Measurements from ENCODE around the gene METTL27.
"Not testable (repeated sequence)": the region's sequence is repeated elsewhere in the genome, so short reads cannot be mapped to it uniquely, and the experiment has no call there.

The METTL27 gene

GRCh38 chr7:73817121-73817520, 25.2 kb downstream of the METTL27 start:
- DNase-seq, result no peak

GRCh38 chr7:73815436-73815835, 26.9 kb downstream of the METTL27 start:
- DNase-seq, result no peak

GRCh38 chr7:73812996-73813395, 29.3 kb downstream of the METTL27 start:
- DNase-seq, result no peak

- DNase-seq, result peak; percentile 81
Measured at GRCh38 chr7:73811760-73812168, 30.6 kb downstream of the METTL27 start.

DNA sequence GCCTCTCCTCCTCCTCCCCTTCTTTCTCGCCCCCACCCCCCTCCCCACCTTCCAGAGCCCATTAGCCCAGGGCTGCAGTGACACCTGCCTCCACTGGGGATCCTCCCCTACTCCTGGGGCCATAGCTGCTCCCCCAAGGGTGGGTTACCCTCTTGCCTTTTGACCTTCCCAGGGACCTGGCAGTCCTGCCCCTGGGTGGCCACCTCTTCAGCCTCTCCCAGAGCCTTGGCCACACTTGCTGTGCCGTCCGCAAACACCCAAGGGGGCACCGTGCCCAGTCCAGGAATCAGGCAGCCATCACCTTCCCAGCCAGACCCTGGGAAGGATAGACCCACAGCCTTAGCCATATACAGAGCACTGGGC, 31.3 kb downstream of the METTL27 start:
- DNase-seq, result no peak

GRCh38 chr7:73809467-73809951, 32.8 kb downstream of the METTL27 start:
- no peak for DNase-seq

GRCh38 chr7:73802459-73802858, 39.9 kb downstream of the METTL27 start:
- DNase-seq, result no peak

- no peak for DNase-seq
Measured at GRCh38 chr7:73801577-73801976, 40.7 kb downstream of the METTL27 start.

DNA sequence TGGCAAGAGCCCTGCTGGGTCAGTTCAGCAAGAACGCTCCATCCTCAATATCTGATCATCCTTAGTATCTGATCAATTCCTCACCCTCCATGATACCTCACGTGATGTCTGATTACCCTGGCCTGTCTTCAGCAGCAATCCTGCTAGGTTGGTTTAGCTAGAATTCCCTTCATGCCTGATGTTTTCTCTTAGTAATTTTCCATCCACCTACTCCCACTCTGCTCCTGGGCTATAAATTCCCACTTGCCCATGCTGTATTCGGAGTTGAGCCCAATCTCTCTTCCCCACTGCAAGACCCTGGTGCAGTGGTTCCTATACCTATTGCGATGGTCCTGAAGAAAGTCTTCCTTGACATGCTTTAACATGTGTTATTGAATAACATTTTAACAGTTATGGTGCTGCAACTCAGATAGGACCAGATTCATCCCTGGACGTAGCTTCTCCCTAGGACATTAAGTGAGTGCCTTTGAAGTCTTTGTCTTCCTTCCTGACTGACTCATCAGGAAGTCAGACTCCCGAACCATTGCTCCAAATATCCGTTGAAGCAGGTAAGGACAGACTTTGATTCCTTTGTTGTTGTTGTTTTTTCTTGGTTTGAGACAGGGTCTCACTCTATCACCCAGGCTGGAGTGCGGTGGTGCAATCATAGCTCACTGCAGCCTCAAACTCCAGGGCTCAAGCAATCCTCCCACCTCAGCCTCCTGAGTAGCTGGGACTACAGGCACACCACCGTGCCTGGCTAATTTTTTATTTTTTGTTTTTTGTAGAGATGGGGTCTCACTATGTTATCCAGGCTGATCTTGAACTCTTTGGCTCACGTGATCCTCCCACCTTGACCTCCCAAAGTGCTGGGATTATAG, 42.8 kb downstream of the METTL27 start:
- DNase-seq, result no peak

- DNase-seq, result not testable (repeated sequence)
Measured at GRCh38 chr7:73797176-73797575, 45.1 kb downstream of the METTL27 start.

- DNase-seq, result not testable (repeated sequence)
Measured at GRCh38 chr7:73796656-73797055, 45.7 kb downstream of the METTL27 start.

- not testable (repeated sequence) for DNase-seq
Measured at GRCh38 chr7:73795188-73795587, 47.1 kb downstream of the METTL27 start.

- not testable (repeated sequence) for DNase-seq
Measured at GRCh38 chr7:73791170-73791690, 51.1 kb downstream of the METTL27 start.

GRCh38 chr7:73789051-73789450, 53.3 kb downstream of the METTL27 start:
- DNase-seq, result no peak

DNA sequence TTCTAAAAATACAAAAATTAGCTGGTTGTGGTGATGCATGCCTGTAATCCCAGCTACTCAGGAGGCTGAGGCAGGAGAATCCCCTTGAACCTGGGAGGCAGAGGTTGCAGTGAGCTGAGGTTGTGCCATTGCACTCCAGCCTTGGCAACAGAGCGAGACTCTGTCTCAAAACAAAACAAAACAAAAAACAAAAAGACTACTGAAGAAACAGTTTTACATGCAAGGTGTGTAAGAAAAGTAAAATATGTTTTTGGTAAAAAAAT, 54.6 kb downstream of the METTL27 start:
- DNase-seq, result not testable (repeated sequence)

DNA sequence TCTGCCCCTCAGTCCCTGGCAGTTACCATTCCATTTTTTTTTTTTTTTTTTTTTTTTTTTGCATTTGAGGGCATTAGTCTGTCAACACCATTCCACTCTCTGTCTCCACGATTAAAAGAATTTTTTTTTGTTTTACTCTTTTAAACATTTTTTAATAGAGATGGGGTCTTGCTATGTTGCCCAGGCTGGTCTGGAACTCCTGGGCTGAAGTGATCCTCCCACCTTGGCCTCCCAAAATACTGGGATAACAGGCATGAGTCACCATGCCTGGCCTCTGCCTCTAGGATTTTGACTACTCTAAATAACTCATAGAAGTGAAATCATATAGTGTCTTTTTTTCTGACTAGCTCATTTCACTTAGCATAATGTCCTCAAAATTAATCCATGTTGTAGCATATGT, 55.7 kb downstream of the METTL27 start:
- no peak for DNase-seq
